Inferior parietal cortex (tissue), 1 donor: ENCODE data around the gene EFCAB12.
"Not testable (repeated sequence)": the region's sequence is repeated elsewhere in the genome, so short reads cannot be mapped to it uniquely, and the experiment has no call there.

Source experiments
- DNase-seq: peaks from one replicate; pipeline ENCODE4 v3.0.0-alpha.2; 2016; ENCODE audit errors: extremely low spot score

Gene EFCAB12

GRCh38 chr3:129369711-129370110 is 58.7 kb downstream of the EFCAB12 start:
- no peak for DNase-seq

DNA sequence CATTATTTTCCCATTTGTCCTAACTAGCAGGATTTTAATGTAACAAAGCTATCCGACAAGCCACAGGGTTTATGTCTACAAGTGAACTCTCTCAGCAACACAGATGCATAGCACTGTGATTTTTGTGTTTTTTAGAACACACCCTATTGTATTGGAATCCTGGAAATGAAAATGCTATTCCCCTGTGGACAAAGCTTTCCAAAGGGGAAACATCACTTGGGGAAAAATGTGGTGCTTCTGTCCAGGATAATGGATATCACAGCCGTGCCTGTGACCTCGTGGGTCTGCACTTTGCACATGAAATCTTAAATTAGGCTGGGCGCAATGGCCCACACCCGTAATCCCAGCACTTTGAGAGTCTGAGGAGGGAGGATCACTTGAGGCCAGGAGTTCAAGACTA is 60.6 kb downstream of the EFCAB12 start:
- DNase-seq: no peak

- DNase-seq: no peak
Measured at GRCh38 chr3:129366312-129366831, 62.1 kb downstream of the EFCAB12 start.

GRCh38 chr3:129365296-129366136 is 62.9 kb downstream of the EFCAB12 start:
- no peak for DNase-seq

GRCh38 chr3:129364811-129365210 is 63.6 kb downstream of the EFCAB12 start:
- DNase-seq: not testable (repeated sequence)

DNA sequence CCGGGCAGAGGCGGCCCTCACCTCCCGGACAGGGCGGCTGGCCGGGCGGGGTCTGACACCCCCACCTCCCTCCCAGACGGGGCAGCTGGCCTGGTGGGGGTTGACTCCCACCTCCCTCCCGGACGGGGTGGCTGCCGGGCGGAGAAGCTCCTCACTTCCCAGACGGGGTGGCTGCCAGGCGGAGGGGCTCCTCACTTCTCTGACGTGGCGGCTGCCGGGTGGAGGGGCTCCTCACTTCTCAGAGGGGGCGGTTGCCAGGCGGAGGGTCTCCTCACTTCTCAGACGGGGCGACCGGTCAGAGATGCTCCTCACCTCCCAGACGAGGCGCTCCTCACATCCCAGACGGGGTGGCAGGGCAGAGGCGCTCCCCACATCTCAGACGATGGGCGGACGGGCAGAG is 65.1 kb downstream of the EFCAB12 start:
- DNase-seq: not testable (repeated sequence)

GRCh38 chr3:129360705-129361460 is 67.6 kb downstream of the EFCAB12 start:
- no peak for DNase-seq

DNA sequence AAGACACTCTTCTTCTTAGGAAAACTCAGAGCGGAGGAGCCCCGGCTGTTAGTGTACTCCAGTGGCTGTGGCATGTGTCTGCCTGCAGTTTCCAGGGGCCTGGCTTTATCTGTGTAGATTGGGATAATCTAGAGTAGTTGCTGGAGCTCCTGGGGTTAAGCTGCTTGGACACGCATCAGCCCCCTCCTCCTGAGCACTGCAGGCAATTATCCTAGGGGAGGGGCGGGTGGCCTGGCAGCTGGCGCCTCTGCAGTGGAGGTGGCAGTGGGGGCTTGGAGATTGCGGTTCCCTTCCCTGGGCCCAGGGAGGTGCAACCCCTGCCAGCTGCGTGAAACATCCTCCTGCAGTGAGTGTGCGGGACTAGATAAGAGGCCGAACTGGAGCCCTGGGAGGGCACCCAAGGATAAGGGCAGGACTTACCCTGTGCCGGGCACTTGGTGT is 68.2 kb downstream of the EFCAB12 start:
- no peak for DNase-seq

GRCh38 chr3:129358772-129359371 is 69.6 kb downstream of the EFCAB12 start:
- DNase-seq: no peak

DNA sequence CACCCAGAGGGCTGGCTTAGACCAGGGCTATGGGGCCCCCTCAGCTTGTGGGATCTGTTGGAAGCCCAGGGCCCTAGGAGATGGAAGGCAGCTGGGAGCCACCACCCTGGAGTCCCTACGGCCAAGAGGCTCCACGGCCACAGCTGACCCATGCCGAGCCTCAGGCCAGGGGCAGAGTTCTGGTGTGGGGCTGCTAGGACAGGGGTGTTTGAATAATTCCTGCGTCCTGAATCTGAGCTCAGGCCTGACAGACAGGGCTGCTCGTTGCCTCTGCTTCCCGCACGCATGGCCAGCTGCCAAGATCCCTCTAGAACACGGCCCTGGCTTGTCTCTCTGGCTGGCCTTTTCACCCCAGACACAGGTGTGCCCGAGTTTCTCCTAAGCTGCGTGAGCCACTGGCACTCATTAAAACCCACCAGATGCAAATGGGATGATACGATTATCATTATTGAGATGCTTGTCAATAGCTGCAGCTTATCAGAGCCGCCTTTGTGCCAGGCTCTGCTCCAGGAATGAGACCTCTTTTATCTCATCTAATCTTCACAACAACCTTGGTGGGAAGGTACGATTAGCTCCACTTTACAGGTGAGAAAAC is 70.2 kb downstream of the EFCAB12 start:
- DNase-seq: no peak

DNA sequence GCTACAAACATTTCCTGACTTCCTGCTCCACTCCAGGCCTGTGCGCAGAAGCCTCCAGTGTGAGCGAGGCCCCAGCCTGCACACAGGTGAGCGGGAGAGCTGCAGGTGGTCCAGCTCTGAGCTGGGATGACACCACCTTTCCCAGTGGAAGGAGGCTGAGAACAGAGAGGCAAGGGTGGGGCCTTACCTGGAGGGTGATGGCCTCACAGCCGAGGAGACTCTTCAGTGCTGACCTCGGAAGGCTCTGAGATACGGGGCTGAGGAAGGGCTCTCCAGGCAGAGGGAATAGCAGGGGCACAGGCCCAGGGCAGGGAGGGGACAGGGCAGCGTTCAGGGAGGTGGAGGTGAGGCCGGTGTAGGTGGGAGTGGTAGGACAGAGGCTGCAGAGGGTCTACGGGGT is 70.8 kb downstream of the EFCAB12 start:
- DNase-seq: no peak

- DNase-seq: no peak
Measured at GRCh38 chr3:129356756-129357425, 71.5 kb downstream of the EFCAB12 start.

GRCh38 chr3:129353589-129353941 is 74.9 kb downstream of the EFCAB12 start:
- no peak for DNase-seq

DNA sequence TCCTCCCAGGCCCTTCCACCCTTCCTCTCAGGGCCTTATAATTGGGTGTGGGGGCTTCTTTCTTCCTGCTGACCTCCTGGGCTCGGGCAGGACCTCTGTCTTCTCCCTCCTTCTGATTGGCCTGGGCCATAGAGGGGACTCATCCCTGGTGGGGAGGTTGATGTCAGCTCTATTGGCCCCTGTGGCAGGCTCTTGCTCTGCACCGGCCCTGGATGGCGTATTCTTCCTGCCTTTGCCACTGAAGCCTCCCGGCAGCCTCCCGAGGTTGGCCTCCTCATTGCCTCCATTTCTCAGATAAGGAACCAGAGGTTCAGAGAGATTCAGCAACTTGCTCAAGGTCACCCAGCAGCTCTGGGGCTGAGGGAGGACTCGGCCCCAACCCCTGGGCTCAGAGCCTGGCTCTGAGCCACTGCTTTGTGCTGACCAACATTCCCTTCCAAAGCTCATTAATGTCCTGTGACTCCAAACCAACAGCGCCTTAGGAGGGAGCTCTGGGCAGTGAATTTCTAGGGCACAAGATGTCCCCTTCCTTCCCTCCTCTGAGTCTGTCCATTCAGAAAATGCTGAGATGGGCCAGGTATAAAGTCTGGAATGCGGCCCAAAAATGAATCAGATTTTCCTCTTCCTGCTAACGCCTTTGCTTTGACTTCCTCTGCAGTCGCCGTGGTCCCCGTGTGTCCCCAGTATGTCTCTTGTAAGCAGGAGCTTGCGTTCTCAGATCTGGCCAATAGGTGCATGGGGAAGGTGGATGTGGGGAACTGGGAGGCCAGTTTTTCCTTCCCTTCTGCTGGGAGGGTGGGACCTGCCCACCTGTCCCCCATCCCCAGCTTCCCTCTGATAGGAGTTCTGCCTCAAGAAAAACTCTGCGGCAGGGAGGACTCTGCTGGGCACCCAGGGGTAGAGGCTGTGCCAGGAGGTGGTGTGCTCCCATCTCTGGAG is 75.5 kb downstream of the EFCAB12 start:
- DNase-seq: no peak

DNA sequence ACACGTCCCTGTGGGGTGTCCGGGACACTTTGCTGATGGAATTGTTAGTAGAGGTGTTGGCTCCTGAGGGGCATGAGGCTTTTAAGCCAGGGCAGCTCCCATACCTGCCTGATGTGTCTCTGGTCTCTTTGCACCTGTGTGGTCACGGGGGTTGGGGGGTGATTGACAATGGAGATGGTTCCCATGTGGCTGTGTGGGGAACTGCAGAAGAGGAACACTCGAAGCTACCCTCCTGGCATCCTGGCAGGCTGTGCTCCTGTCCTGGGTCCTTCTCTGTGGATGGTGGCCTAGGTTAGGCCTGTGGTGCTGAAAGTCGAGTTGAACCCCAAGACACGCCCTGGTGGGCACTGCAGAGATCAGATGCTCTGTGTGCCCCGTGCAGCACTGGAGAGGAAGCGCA is 76.4 kb downstream of the EFCAB12 start:
- DNase-seq: no peak
